SK-MEL-5 (cell line): ENCODE measurements around the gene TIMM50. TPM values are rescaled to one million over a fixed set of nuclear protein-coding genes. Genes with fewer than 3 reads are reported as not detected.

Experiments used
- DNase-seq: peaks from one replicate; pipeline ENCODE4 v3.0.0-alpha.2; 2016; ENCODE audit warnings: low read depth, low spot score
- in situ Hi-C: cut with HindIII; loops from 2 replicates; pipeline ENCODE4 v1.10.0; 2016; ENCODE audit warnings: low sequenced_read_pairs, high pct_unique_total_duplicates, low pct_unique_long_range_greater_than_20kb
- total RNA-seq: library from RNA; depleted of rRNA; stranded (reverse); fragments of >200 nt; shearing (Covaris generic); gene quantifications from 2 replicates; pipeline ENCODE4 v1.2.3, GENCODE V29; 2014

Gene TIMM50
- total RNA-seq, 1 experiment from 2014 or later: 431 TPM

DNA sequence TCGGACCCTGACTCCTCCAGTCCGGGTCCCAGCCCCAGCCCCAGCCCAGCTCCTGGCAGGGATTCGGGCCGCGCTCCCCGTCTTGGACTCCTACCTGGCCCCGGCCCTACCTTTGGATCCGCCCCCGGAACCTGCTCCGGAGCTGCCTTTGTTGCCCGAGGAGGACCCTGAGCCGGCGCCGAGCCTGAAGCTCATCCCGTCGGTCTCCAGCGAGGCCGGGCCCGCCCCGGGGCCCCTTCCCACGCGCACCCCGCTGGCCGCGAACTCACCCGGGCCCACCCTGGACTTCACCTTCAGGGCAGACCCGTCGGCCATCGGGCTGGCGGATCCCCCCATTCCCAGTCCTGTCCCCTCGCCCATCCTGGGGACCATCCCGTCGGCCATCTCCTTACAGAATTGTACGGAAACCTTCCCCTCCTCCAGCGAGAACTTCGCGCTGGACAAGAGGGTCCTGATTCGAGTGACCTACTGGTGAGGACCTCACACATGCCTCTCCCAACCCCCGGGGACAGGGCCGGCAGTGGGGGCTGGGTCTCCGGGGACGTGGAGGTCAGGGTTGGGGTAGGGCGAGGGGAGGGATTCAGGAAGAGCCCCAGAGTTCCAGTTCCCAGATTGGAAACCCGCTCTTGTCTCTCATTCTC, 35.0 kb downstream of the TIMM50 start:
- in situ Hi-C loops: no loop called here
- no peak for DNase-seq

DNA sequence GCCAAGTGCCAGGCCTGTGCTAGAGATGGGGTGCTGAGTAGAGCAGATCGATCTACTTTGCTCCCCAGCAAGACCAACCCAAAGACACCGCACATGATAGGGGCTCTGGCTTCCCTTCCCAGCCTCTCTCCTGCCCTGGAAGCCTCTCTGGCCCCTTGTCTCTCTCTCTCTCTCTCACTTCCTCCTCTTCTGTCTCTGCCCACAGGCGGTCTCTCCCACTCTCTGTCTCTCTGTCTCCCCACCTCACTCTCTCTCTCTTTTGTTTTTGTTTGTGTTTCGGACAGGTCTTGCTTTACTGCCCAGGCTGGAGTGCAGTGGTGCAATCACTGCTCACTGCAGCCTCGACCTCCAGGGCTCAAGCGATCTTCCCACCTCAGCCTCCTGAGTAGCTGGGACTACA, 35.6 kb downstream of the TIMM50 start:
- in situ Hi-C loops: no loop called here
- DNase-seq: no peak

DNA sequence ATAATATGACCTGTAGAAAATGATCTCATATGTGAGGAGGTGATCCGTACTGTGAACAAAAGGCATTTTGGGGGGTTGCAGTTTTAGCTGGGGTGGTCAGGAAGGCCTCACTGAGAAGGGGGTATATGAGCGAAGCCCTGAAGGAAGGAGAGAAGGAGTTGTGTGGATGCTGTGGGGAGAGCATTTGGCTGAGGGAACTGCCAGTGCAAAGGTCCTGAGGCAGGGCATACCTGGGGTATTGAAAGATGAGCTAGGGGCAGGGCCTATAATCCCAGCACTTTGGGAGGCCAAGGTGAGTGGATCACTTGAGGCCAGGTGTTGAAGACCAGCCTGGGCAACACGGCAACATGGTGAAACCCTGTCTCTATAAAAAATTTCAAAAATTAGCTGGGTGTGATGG, 36.8 kb downstream of the TIMM50 start:
- no peak for DNase-seq
- in situ Hi-C loops: no loop called here

DNA sequence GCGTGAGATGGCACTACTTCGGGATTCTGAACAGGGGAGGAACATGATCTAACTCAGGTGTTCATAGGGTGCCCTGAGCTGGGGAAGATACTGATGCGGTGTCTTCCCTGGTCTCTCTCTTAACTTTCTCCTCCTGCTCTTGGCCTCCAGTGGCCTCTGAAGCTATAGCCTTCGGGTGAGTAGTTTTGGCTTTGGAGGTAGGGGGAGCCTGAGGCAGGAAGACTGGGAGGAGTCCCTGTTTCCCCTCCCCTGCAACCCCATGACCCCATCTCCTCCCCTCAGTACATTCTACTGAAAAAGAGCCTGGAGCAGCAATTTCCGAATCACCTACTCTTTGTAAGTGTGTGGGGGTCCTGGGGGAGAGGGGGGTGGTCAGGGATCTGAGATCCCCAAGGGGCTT, 37.8 kb downstream of the TIMM50 start:
- in situ Hi-C loops: no loop called here

DNA sequence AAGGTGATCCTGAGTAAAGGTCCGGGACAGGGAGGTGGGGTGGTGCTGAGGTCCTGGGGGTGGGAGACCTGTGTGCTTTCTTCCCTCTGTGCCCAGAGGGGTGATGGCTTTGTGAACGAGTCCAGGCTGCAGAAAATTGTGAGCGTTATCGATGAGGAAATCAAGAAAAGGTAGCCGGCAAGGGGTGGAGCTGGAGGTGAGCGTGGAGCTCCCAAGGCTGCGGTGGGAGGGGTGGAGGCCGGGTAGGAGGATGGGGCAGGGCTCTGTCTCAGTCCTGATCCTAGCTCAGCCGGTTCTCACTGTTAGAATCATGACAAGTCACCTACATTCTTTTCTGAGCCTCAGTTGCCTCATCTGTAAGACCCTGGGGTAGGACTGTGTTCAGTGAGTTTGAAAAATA, 38.3 kb downstream of the TIMM50 start:
- in situ Hi-C loops: no loop called here
- DNase-seq: no peak

More for the DNA sequence above, 37.8 kb downstream of the TIMM50 start:
- DNase-seq: no peak

DNA sequence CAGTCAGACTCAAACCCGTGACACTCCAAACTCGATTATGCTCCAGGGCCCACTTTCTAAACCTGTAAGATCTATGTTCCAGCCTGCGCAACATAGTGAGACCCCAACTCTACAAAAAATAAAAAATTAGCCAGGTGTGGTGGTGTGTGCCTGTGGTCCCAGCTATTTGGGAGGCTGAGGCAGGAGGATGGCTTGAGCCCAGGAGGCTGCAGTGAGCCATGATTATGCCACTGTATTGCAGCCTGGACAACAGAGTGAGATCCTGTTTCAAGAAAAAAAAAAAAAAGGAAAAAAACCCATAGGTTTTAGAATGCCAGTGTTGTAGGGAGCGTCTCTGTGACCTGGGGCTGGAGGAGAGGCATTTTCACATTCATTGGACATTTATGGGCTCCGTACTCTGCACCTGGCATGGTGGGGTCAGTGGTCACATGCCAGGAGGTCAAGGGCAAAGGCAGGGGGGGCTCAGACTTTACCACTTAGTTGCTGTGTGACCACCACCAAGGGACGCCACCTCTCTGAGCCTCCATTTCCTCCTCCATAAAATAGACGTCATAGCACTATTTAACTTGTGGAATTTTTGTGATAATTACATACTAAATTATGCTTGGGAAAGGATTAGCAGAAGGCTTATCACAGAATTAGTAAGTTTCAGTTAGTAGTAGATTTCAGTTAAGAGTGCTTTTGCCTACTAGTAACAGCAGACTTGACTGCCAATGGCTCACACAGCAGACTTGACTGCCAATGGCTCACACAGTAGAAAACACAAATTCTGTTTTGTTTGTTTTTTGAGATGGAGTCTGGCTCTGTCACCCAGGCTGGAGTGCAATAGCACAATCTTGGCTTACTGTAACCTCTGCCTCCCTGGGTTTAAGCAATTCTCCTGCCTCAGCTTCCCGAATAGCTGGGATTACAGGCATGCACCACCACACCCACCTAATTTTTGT, 40.2 kb downstream of the TIMM50 start:
- in situ Hi-C loops: no loop called here
- DNase-seq: no peak

DNA sequence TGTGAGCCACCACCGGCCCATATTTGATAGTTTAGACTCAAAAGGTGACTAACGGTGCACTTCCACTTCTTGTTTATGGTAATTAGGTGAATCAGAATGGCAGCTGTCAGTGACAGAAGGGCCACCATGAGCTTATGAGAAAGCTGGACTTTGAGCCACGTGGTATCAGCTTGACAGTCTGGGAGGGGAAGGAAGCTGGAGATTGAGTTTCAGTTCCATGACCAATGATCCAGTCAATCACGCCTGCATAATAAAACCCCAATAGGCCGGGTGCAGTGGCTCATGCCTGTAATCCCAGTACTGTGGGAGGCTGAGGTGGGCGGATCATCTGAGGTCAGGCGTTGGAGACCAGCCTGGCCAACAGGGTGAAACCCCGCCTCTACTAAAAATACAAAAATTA, 43.9 kb downstream of the TIMM50 start:
- no peak for DNase-seq
- in situ Hi-C loops: no loop called here

DNA sequence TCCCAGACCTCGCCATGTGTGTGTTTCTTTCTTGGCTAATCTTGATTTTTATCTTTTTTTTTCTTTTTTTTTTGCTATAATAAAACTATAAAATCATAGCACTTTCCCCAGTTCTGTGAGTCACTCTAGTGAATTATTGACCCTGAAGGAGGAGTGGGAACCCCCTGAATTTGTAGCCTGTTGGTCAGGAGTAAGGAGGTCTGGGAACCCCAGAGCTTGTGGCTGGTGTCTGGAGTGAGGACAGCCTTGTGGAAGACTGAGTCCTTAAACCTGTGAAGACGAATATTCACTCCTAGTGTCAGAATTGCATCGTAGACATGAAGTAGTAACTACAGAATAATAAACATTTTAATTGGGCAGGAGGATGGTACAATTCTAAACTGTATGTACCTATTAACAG, 44.6 kb downstream of the TIMM50 start:
- in situ Hi-C loops: no loop called here
- no peak for DNase-seq

DNA sequence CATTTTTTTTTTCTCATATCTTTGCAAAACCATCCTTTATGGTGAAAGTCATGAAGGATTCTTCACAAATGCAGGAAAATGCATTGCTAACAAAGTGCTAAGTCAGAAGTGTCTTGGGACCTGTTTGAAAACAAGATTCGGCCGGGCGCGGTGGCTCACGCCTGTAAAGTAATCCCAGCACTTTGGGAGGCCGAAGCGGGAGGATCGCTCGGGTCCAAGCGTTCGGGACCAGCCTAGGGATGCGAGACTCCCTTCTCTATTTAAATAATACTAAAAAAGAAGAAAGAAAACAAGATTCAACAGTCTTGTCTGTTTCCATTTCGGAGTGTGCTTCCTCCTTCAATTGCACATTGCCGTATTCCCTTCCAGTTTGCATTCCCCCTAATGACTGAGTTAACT, 51.2 kb downstream of the TIMM50 start:
- in situ Hi-C loops: no loop called here
- no peak for DNase-seq

DNA sequence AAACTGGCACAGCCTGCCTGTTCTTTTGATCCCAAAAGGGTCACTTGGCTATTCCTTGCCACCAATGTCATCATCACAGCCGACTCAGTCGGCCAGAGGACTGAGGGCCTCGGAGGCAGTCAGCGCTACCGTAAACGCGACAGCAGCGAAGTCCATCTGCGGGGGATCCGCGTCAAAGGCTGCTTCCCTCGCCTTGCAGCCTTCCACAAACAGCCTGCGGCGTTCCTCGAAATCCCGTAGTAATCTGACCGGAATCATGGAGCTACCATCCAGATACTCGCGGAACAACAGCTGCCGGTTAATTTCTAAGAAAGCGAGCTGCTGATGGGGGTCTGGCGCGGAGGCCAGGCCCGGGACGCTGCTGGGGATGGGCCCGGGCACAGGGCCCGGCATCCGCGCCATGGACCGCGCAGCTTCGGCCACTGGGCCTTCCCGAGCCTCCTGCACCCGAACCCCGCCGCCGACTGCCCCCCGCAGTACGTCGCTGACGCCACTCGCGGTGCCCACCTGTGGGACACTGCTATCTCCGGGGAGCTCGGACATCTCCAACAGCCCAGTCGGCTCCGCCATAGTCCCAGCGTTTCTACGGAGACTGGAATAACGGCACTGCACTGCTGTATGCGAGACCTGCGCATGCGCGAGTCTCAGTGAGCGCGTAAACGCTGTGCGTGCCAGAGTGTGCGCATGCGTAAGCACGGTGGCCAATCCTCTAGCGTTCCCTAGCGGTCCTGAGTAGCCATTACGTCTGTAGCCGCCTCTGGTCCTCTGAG, 51.8 kb downstream of the TIMM50 start, which contains the start of gene EID2B:
TSS of gene EID2B (minus strand) at position 620 of the 770 bp plus-strand sequence. CDS start at position 570, 50 bp downstream.
- in situ Hi-C loops: no loop called here
- DNase-seq: peak; percentile 96

DNA sequence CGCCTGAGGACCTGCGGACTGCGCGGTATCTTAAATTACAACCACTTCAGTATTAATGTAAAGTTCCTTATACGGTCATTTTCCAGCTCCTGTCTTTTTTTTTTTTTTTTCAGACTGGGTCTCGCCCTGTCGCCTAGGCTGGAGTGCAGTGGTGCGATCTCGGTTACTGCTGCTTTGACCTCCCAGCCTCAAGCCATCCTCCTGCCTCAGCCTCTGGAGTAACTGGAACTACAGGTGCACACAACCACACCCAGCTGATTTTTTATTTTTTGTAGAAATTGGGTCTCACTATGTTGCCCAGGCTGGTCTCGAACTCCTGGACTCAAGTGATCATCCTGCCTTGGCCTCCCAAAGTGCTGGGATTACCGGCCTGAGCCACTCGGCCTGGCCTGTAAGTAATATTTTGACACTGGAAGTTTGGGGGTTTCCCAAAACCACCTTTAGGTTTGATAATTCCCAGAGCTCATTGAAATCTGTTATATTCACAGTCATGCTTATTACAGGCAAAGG, 52.4 kb downstream of the TIMM50 start:
- DNase-seq: no peak
- in situ Hi-C loops: no loop called here

DNA sequence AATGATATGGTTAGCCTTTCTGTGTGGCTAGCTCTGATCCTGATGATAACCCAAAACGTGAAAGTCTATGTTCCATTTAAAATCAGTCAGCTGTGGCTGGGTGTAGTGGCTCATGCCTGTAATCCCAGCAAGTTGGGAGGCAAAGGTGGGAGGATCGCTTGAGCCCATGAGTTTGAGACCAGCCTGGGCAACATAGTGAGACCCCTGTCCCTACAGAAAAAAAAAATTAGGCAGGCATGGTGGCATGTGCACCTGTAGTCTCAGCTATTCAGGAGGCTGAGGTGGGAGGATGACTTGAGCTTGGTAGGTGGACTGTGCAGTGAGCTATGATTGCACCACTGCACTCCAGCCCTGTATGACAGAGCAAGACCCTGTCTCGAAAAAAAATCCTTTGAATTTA, 53.2 kb downstream of the TIMM50 start:
- in situ Hi-C loops: no loop called here
- no peak for DNase-seq

DNA sequence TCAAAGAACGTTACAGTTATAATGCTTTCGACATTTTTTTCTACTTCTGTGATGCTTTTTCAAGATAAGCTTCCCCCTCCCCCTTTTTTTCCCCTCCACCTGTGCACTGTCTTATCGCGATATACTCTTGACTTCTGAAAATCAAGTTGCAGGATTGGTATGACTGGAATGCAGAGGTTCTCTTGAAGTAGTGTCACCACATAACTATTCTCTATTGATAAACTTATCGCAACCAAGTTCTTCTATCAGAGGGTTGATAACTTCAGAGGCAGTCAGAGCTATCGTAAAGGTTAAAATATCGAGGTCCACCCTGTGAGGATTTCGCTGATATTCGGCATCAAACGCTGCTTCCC, 58.5 kb downstream of the TIMM50 start:
- no peak for DNase-seq
- in situ Hi-C loops: no loop called here

DNA sequence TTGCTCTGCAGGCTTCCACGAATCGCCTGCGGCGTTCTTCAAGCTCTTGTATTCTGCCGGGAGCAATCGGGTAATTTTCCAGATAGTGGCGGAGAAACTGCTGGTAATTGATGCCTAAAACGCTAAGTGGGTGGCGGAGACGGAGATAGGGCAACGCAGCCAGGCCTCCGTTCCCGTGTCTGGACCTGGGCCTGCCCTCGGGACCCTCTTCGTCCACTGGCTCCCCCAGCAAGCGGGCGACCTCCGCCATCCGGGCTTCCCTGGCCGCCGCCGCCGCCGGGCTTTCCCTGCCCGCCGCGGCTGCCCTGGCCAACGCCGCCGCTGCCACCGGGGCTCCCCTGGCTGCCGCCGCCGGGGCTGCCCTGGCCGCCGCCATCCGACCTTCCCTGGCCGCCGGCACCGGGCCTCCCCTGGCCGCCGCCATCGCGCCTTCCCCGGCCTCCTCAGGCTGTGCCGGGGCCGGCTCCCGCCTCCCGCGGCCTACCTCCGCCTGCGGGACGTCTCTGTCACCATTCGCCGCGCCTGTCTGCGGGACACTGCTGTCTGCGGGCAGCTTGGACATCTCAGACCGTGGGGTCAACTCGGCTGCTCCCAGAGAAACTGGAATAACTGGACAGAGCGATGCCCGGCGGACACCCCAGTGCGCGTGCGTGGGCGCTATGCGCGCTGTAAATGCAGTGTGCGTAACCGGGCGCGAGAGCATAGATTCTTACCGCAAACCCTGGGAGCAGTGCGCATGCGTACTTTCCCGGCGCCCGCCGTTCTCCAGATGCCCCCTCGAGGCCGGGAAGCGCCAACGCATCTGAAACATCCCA, 59.1 kb downstream of the TIMM50 start, which contains the start of gene EID2:
TSS of gene EID2 (minus strand) at position 644 of the 815 bp plus-strand sequence. CDS start at position 562, 82 bp downstream.
- DNase-seq: peak; percentile 89
- in situ Hi-C loops: no loop called here

DNA sequence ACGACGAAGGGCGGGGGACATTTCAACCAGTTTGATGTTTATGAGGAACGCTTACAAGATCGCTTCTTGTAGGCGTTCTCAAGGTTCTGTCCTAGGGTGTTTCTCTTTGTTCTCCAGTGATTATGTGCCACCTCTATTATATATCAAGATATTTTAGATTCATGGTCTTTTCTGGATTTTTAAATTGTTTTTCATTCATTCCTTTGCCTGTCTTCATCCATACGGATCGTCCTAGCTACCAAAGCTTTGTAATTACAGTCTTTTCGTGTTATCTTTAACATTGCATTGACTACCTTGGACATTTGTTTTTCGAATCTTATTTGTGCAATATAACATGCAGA, 59.7 kb downstream of the TIMM50 start:
- in situ Hi-C loops: no loop called here
- DNase-seq: no peak
